Progenitor cell of endocrine pancreas (in vitro differentiated cells): ENCODE results near the gene DNAJC5. TPM values are rescaled to one million over a fixed set of nuclear protein-coding genes. Genes with fewer than 3 reads are reported as not detected.
"Not testable (repeated sequence)": the region's sequence is repeated elsewhere in the genome, so short reads cannot be mapped to it uniquely, and the experiment has no call there.

Experiments
- DNase-seq: peaks from one replicate; pipeline ENCODE4 v3.0.0; 2021; ENCODE audit warnings: low spot score; ENCODE audit not compliant: unreplicated experiment
- H3K27ac Mint-ChIP-seq: 2 replicates; pipeline ENCODE4 v1.8.0; 2021; ENCODE audit warnings: mild to moderate bottlenecking, moderate library complexity, mixed read lengths
- H3K27me3 Mint-ChIP-seq: 2 replicates; pipeline ENCODE4 v1.8.0; 2021; ENCODE audit warnings: mixed read lengths
- H3K36me3 Mint-ChIP-seq: 2 replicates; pipeline ENCODE4 v1.8.0; 2022; ENCODE audit warnings: mixed read lengths; ENCODE audit not compliant: insufficient read depth
- H3K4me1 Mint-ChIP-seq: 2 replicates; pipeline ENCODE4 v1.8.0; 2021; ENCODE audit warnings: low read depth, mixed read lengths
- H3K4me3 Mint-ChIP-seq: 2 replicates; pipeline ENCODE4 v1.8.0; 2021; ENCODE audit warnings: low read depth, mild to moderate bottlenecking, moderate library complexity, mixed read lengths
- H3K9me3 Mint-ChIP-seq: 2 replicates; pipeline ENCODE4 v1.8.0; 2021; ENCODE audit warnings: low read depth, mixed read lengths
- CTCF ChIP-seq: fragments of 200-600 bp; sonication (generic); IDR thresholded peaks from one replicate; pipeline ENCODE4 v1.5.0; 2021; ENCODE audit warnings: antibody characterized with exemption, mild to moderate bottlenecking; ENCODE audit not compliant: unreplicated experiment
- total RNA-seq: library from RNA; stranded (reverse); gene quantifications from 2 replicates; pipeline ENCODE4 v1.2.1, GENCODE V29; 2021

The DNAJC5 gene
- total RNA-seq, 1 donor from 2014 or later: 41.8 TPM

GRCh38 chr20:63903796-63904561 lies 9.1 kb downstream of the DNAJC5 start:
- Mint-ChIP-seq H3K4me1 (peaks cover 6% of the 10 kb centered on the region), H3K27ac (peak overlapping the region; percentile 89), H3K4me3 (no peak overlapping the region), H3K9me3 (no peaks in the 10 kb centered on the region), H3K36me3 (peaks cover 3% of the 10 kb centered on the region), H3K27me3 (no peaks in the 10 kb centered on the region)
- no peak for DNase-seq
- no peak for TF ChIP-seq CTCF

- TF ChIP-seq CTCF: no peak
- H3K36me3 Mint-ChIP-seq: peaks cover 4% of the 10 kb centered on the region
- H3K27ac Mint-ChIP-seq: peak overlapping the region; percentile 1
- H3K9me3 Mint-ChIP-seq: no peaks in the 10 kb centered on the region
- no peaks in the 10 kb centered on the region for H3K27me3 Mint-ChIP-seq
- H3K4me3 Mint-ChIP-seq: no peak overlapping the region
- peaks cover 15% of the 10 kb centered on the region for H3K4me1 Mint-ChIP-seq
- DNase-seq: no peak
Measured at GRCh38 chr20:63908008-63908682, 13.2 kb downstream of the DNAJC5 start.

GRCh38 chr20:63911176-63911575 lies 16.2 kb downstream of the DNAJC5 start:
- Mint-ChIP-seq H3K4me1 (peaks cover 15% of the 10 kb centered on the region), H3K27ac (peak overlapping the region; percentile 29), H3K4me3 (no peak overlapping the region), H3K36me3 (peaks cover 15% of the 10 kb centered on the region), H3K9me3 (peaks cover 6% of the 10 kb centered on the region), H3K27me3 (no peaks in the 10 kb centered on the region)
- TF ChIP-seq CTCF: no peak
- DNase-seq: no peak

- Mint-ChIP-seq H3K27ac (no peak overlapping the region), H3K9me3 (peaks cover 7% of the 10 kb centered on the region), H3K4me1 (peaks cover 10% of the 10 kb centered on the region), H3K27me3 (no peaks in the 10 kb centered on the region), H3K36me3 (peaks cover 21% of the 10 kb centered on the region), H3K4me3 (no peak overlapping the region)
- TF ChIP-seq CTCF: no peak
- DNase-seq: no peak
Measured at GRCh38 chr20:63913768-63914167, 18.8 kb downstream of the DNAJC5 start.

GRCh38 chr20:63915471-63915870 lies 20.5 kb downstream of the DNAJC5 start:
- H3K36me3 Mint-ChIP-seq: peaks cover 20% of the 10 kb centered on the region
- DNase-seq: no peak
- no peaks in the 10 kb centered on the region for H3K27me3 Mint-ChIP-seq
- H3K4me1 Mint-ChIP-seq: peaks cover 7% of the 10 kb centered on the region
- no peak for TF ChIP-seq CTCF
- no peak overlapping the region for H3K4me3 Mint-ChIP-seq
- H3K27ac Mint-ChIP-seq: no peak overlapping the region
- peaks cover 7% of the 10 kb centered on the region for H3K9me3 Mint-ChIP-seq

GRCh38 chr20:63916371-63916939 lies 21.5 kb downstream of the DNAJC5 start:
- not testable (repeated sequence) for H3K27me3 Mint-ChIP-seq, H3K9me3 Mint-ChIP-seq, H3K4me1 Mint-ChIP-seq, H3K27ac Mint-ChIP-seq, H3K4me3 Mint-ChIP-seq, DNase-seq
- peaks cover 20% of the 10 kb centered on the region for H3K36me3 Mint-ChIP-seq
